PC-9 (cell line): ENCODE measurements around the gene GRIK3. TPM values are rescaled to one million over a fixed set of nuclear protein-coding genes. Genes with fewer than 3 reads are reported as not detected.

Experiments
- BruUV-seq: library from RNA; stranded (reverse); fragments of 400-500 nt; replicated peaks from 2 replicates; lab custom pipeline; 2021; lab: Mats Ljungman, UMichigan
- CTCF ChIA-PET: fragments of 300-600 bp; sonication (Branson Sonifier 250); formaldehyde crosslinking; loops from one replicate; lab custom pipeline; 2022; ENCODE audit warnings: antibody characterized with exemption; lab: Charles Lee
- POLR2A ChIA-PET: fragments of 300-600 bp; sonication (Branson Sonifier 250); formaldehyde crosslinking; loops from one replicate; lab custom pipeline; 2022; ENCODE audit warnings: antibody characterized with exemption; ENCODE audit not compliant: unreplicated experiment; lab: Charles Lee
- DNase-seq, 2 experiments: peaks; one replicate each; pipeline versions ENCODE4 v3.0.0 to v3.0.0-alpha.2; 2015 to 2022; ENCODE audit warnings: mixed read lengths in 1 of 2
- H2AFZ ChIP-seq: fragments of 200-600 bp; sonication (generic); 2 replicates; pipeline ENCODE4 v1.8.1; 2017; ENCODE audit warnings: antibody characterized with exemption
- H3F3A ChIP-seq: fragments of 200-600 bp; sonication (generic); 2 replicates; pipeline ENCODE4 v1.8.1; 2017; ENCODE audit warnings: antibody characterized with exemption, mild to moderate bottlenecking, low read depth; ENCODE audit not compliant: insufficient read depth
- H3K27ac ChIP-seq: fragments of 200-600 bp; sonication (generic); 2 replicates; pipeline ENCODE4 v1.6.1; 2016; ENCODE audit warnings: mixed run types
- H3K27me3 ChIP-seq: fragments of 200-600 bp; sonication (generic); 2 replicates; pipeline ENCODE4 v1.6.1; 2016; ENCODE audit warnings: low read depth, mixed run types; ENCODE audit not compliant: insufficient read depth
- H3K36me3 ChIP-seq: fragments of 200-600 bp; sonication (generic); 2 replicates; pipeline ENCODE4 v1.6.1; 2016; ENCODE audit warnings: low read depth, mixed run types
- H3K4me1 ChIP-seq: fragments of 200-600 bp; sonication (generic); replicated peaks from 2 replicates; pipeline ENCODE4 v1.6.1; 2016; ENCODE audit warnings: mixed run types; ENCODE audit not compliant: insufficient read depth
- H3K4me2 ChIP-seq: fragments of 200-600 bp; sonication (generic); 2 replicates; pipeline ENCODE4 v1.6.1; 2017; ENCODE audit warnings: mixed run types
- H3K4me3 ChIP-seq: fragments of 200-600 bp; sonication (generic); 2 replicates; pipeline ENCODE4 v1.6.1; 2016; ENCODE audit warnings: mixed run types
- H3K79me2 ChIP-seq: fragments of 200-600 bp; sonication (generic); 2 replicates; pipeline ENCODE4 v1.6.1; 2017; ENCODE audit warnings: low read depth, mixed run types
- H3K9me2 ChIP-seq: fragments of 200-600 bp; sonication (generic); 2 replicates; pipeline ENCODE4 v1.8.1; 2017; ENCODE audit warnings: mild to moderate bottlenecking; ENCODE audit not compliant: insufficient read depth
- H3K9me3 ChIP-seq: fragments of 200-600 bp; sonication (generic); 2 replicates; pipeline ENCODE4 v1.8.1; 2016; ENCODE audit warnings: low read depth; ENCODE audit not compliant: insufficient read depth
- H4K20me1 ChIP-seq: fragments of 200-600 bp; sonication (generic); 2 replicates; pipeline ENCODE4 v1.8.1; 2017; ENCODE audit not compliant: insufficient read depth
- EZH2 ChIP-seq: fragments of 200-600 bp; sonication (generic); IDR thresholded peaks from 2 replicates; pipeline ENCODE4 v1.8.0; 2017; ENCODE audit warnings: antibody characterized with exemption, low read depth
- intact Hi-C: fragments of 100-400 bp; cut with micrococcal nuclease; formaldehyde crosslinking; loops from one replicate; pipeline ENCODE4 v1.10.0; 2022; ENCODE audit not compliant: unreplicated experiment
- total RNA-seq: library from RNA; stranded (reverse); gene quantifications from 2 replicates; pipeline ENCODE4 v1.2.3, GENCODE V29; 2021
- TF ChIP-seq, protein P1 (sequence below): fragments of 200-600 bp; sonication (generic); conservative IDR thresholded peaks from 2 replicates; pipeline ENCODE4 v1.6.1; 2017; ENCODE audit warnings: mixed run types, antibody characterized with exemption, mild to moderate bottlenecking, moderate library complexity

Gene GRIK3
- total RNA-seq, 1 experiment from 2014 or later: not detected

DNA sequence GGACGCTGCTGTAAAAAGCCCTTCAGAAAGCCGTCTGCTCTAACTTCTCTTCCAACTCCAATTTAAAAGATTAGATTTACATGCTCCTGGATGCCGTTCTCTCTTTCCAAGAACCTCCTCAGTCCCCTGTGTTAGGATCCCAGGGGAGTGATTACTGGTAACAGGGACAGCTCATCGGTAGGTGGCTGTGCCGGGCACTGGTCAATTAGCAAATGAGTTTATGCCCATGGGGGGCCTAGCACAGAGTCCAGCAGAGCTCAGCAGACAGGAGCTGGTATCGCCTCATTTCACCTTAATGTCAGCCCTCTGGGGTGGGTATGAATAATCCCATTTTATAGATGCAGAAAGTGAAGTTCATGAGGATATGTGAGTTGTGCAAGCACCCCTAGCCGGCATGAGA is 191.9 kb downstream of the GRIK3 start:
- intact Hi-C loops: no loop called here
- H3F3A ChIP-seq: no peaks in the 10 kb centered on the region
- CTCF ChIA-PET: no interaction called here
- H3K4me2 ChIP-seq: no peak overlapping the region
- no peaks in the 10 kb centered on the region for H3K79me2 ChIP-seq
- H4K20me1 ChIP-seq: no peaks in the 10 kb centered on the region
- H3K4me1 ChIP-seq: no peaks in the 10 kb centered on the region
- no peaks in the 10 kb centered on the region for H3K36me3 ChIP-seq
- DNase-seq: no peak
- BruUV-seq: no TSS peak
- peaks cover 25% of the 10 kb centered on the region; the same call in 1 of the 2 replicates for H3K27me3 ChIP-seq
- no peak overlapping the region for H3K4me3 ChIP-seq
- TF ChIP-seq, protein P1, sequence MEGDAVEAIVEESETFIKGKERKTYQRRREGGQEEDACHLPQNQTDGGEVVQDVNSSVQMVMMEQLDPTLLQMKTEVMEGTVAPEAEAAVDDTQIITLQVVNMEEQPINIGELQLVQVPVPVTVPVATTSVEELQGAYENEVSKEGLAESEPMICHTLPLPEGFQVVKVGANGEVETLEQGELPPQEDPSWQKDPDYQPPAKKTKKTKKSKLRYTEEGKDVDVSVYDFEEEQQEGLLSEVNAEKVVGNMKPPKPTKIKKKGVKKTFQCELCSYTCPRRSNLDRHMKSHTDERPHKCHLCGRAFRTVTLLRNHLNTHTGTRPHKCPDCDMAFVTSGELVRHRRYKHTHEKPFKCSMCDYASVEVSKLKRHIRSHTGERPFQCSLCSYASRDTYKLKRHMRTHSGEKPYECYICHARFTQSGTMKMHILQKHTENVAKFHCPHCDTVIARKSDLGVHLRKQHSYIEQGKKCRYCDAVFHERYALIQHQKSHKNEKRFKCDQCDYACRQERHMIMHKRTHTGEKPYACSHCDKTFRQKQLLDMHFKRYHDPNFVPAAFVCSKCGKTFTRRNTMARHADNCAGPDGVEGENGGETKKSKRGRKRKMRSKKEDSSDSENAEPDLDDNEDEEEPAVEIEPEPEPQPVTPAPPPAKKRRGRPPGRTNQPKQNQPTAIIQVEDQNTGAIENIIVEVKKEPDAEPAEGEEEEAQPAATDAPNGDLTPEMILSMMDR: no peak
- TF ChIP-seq EZH2: no peak
- H2AFZ ChIP-seq: no peak overlapping the region
- no peaks in the 10 kb centered on the region for H3K9me2 ChIP-seq
- H3K9me3 ChIP-seq: no peaks in the 10 kb centered on the region
- POLR2A ChIA-PET: no interaction called here
- no peak overlapping the region for H3K27ac ChIP-seq

DNA sequence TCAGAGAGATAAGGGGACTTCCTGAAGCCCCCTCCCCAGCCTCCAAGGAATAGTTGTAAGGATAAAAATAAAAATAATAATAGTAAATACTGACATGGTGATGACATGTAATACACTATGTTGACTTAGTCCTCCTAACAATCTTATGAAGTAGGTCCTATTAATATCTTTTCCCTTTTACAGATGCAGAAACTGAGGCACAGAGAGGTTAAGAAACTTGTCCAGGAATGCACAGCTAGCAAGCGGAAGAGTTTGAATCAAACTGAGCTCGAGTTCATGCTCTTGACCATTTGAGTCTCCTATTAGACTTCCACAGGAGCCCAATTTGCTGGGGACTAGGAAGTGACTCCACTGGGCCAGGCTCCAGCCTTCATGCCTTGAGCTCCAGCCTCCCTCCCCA is 194.8 kb downstream of the GRIK3 start:
- POLR2A ChIA-PET: no interaction called here
- BruUV-seq: no TSS peak
- Histone ChIP-seq H3K9me3 (no peaks in the 10 kb centered on the region), H3K27ac (no peak overlapping the region), H3F3A (peaks cover 13% of the 10 kb centered on the region; the same call in 1 of the 2 replicates), H3K4me3 (no peak overlapping the region), H2AFZ (no peak overlapping the region), H4K20me1 (no peaks in the 10 kb centered on the region), H3K79me2 (no peaks in the 10 kb centered on the region), H3K9me2 (no peaks in the 10 kb centered on the region), H3K36me3 (no peaks in the 10 kb centered on the region), H3K27me3 (peaks cover 25% of the 10 kb centered on the region; the same call in 1 of the 2 replicates), H3K4me1 (peaks cover 17% of the 10 kb centered on the region), H3K4me2 (no peak overlapping the region)
- no peak for TF ChIP-seq EZH2
- TF ChIP-seq, protein P1: no peak
- intact Hi-C loops: no loop called here
- no peak for DNase-seq
- CTCF ChIA-PET: no interaction called here

DNA sequence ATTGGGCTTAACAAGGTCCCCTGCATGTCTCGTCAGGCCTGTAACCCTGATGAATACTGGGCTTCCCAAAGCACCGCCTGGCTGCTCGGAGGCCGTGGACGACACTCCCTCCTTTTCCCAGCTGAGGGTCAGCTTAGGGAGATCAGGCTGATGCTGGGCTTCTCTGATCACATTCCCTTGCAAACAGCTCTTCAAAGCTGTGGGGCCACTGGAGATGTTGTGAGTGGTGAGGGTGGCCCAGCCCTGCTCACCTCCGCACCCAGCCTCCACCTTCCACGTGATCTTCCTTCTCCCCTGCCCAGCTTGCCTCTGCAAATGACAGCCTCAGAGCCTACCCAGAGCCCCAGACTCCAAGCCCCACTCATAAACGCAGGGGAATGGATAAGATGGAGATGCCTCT is 195.4 kb downstream of the GRIK3 start:
- H4K20me1 ChIP-seq: no peaks in the 10 kb centered on the region
- POLR2A ChIA-PET: no interaction called here
- no TSS peak for BruUV-seq
- no peak overlapping the region for H2AFZ ChIP-seq
- no peak overlapping the region for H3K4me2 ChIP-seq
- no peak overlapping the region for H3K4me3 ChIP-seq
- intact Hi-C loops: no loop called here
- H3K9me3 ChIP-seq: no peaks in the 10 kb centered on the region
- no peak for DNase-seq
- peaks cover 22% of the 10 kb centered on the region for H3K4me1 ChIP-seq
- H3F3A ChIP-seq: peaks cover 19% of the 10 kb centered on the region; the same call in 1 of the 2 replicates
- H3K79me2 ChIP-seq: no peaks in the 10 kb centered on the region
- CTCF ChIA-PET: no interaction called here
- no peak for TF ChIP-seq EZH2
- TF ChIP-seq, protein P1: no peak
- no peaks in the 10 kb centered on the region for H3K36me3 ChIP-seq
- H3K9me2 ChIP-seq: no peaks in the 10 kb centered on the region
- peaks cover 25% of the 10 kb centered on the region; the same call in 1 of the 2 replicates for H3K27me3 ChIP-seq
- no peak overlapping the region for H3K27ac ChIP-seq
